ENCODE results near the gene TOP3B. TPM values are rescaled to one million over a fixed set of nuclear protein-coding genes. Genes with fewer than 3 reads are reported as not detected.
"Not testable (repeated sequence)": the region's sequence is repeated elsewhere in the genome, so short reads cannot be mapped to it uniquely, and the experiment has no call there.

Gene TOP3B
- polyA plus RNA-seq, 3 donors = 9.0 to 31.9 (median 9.5) TPM

DNA sequence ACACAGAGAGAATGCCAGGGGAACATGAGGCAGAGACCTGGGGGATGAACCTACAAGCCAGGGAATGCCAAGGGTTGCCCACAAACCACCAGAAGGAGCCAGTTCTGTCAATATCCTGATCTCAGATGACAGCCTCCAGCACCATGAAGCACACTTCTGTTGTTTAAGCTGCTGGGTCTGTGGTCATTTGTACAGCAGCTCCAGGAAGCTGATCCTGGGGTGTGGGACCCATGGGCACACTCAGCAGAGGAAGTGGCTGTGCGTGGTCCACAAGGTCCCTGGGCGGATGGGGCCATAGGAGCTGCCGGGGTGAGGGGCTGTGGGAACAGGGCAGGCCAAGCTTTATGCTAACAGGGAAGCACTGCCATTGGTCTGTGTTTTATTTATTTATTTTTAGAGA, 42.1 kb downstream of the TOP3B start:
- intact Hi-C loops (cut with micrococcal nuclease) = loop anchor here in 1 of 2 donors (5.0 kb wide), 1 partner anchor 83 kb away; no protein-coding TSS in a partner anchor
- Histone ChIP-seq H4K20me1 (ENCODE audit: insufficient read depth, low read length) (peaks cover 2% of the 10 kb centered on the region), H3K4me2 (replicated peaks; ENCODE audit: extremely low read depth, low read length, poor library complexity, severe bottlenecking) (peak overlapping the region; percentile 32), H3K9me3 (replicated peaks in 1 of 2; ENCODE audit: control insufficient read depth in 1 of 2, insufficient read depth in 1 of 2, low read length in 2 of 2) (no peaks in the 10 kb centered on the region), H3K79me2 (ENCODE audit: insufficient read depth, low read length) (peaks cover 60% of the 10 kb centered on the region), H3K4me1 (ENCODE audit: control insufficient read depth in 1 of 2, insufficient read depth in 2 of 2, low read length in 2 of 2) (peaks cover 90 to 94% of the 10 kb centered on the region in 2 donors), H3K27ac (ENCODE audit: low read depth in 1 of 2, low read length in 2 of 2) (peak overlapping the region; percentile 96 to 99), H3K4me3 (replicated peaks in 1 of 3; ENCODE audit: low read depth in 2 of 3, low read length in 3 of 3) (peak overlapping the region in 1 of 3 experiments; percentile 72), H2AFZ (ENCODE audit: insufficient read depth, low read depth, low read length, poor library complexity, severe bottlenecking) (no peak overlapping the region), H3K36me3 (replicated peaks in 1 of 2; ENCODE audit: control insufficient read depth in 1 of 2, insufficient read depth in 2 of 2, low read length in 2 of 2) (peaks cover 27 to 42% of the 10 kb centered on the region in 2 donors), H3K27me3 (ENCODE audit: control insufficient read depth in 2 of 2, insufficient read depth in 2 of 2, low read length in 2 of 2) (no peaks in the 10 kb centered on the region), H3K9ac (ENCODE audit: insufficient read depth, low read length, poor library complexity, severe bottlenecking) (peak overlapping the region; percentile 86)
- H3K27me3 Mint-ChIP-seq (ENCODE audit: low read depth in 3 of 3) = peaks cover 0 to 2% (median 0%) of the 10 kb centered on the region in 3 donors
- H3K27ac Mint-ChIP-seq = peak overlapping the region; percentile 99 to 100 (median 100)
- WGBS (ENCODE audit: insufficient coverage) = 0% methylated on average over 3 of the region's 3 CpGs
- TF ChIP-seq, protein P1, sequence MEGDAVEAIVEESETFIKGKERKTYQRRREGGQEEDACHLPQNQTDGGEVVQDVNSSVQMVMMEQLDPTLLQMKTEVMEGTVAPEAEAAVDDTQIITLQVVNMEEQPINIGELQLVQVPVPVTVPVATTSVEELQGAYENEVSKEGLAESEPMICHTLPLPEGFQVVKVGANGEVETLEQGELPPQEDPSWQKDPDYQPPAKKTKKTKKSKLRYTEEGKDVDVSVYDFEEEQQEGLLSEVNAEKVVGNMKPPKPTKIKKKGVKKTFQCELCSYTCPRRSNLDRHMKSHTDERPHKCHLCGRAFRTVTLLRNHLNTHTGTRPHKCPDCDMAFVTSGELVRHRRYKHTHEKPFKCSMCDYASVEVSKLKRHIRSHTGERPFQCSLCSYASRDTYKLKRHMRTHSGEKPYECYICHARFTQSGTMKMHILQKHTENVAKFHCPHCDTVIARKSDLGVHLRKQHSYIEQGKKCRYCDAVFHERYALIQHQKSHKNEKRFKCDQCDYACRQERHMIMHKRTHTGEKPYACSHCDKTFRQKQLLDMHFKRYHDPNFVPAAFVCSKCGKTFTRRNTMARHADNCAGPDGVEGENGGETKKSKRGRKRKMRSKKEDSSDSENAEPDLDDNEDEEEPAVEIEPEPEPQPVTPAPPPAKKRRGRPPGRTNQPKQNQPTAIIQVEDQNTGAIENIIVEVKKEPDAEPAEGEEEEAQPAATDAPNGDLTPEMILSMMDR (IDR thresholded peaks at IDR 0.05) = no peak
- H3K9me3 Mint-ChIP-seq = peaks cover 0 to 2% (median 0%) of the 10 kb centered on the region in 7 donors
- peak; percentile 63 to 79 (median 70) for DNase-seq
- H3K4me3 Mint-ChIP-seq = peak overlapping the region; percentile 78 to 90
- H3K36me3 Mint-ChIP-seq = peaks cover 44 to 69% of the 10 kb centered on the region in 2 donors
- peaks cover 94% of the 10 kb centered on the region for H3K4me1 Mint-ChIP-seq

DNA sequence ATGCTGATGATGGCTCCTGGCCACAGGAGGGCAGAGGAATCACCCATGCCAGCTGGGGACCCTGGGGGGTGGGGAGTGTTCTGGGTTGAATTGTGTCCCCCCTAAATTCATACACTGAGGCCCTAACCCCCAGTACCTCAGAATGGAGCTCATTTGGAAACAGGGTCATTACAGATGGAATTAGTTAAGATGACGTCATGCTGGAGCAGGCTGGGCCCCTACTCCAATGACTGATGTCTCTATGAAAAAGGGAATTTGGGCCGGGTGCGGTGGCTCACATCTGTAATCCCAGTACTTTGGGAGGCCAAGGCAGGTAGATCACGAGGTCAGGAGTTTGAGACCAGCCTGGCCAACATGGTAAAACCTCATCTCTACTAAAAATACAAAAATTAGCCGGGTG, 42.7 kb downstream of the TOP3B start:
- peak overlapping the region; percentile 86 for H3K9ac ChIP-seq (ENCODE audit: insufficient read depth, low read length, poor library complexity, severe bottlenecking)
- peaks cover 96% of the 10 kb centered on the region for H3K4me1 Mint-ChIP-seq
- peak overlapping the region; percentile 96 to 99 for H3K27ac ChIP-seq (ENCODE audit: low read depth in 1 of 2, low read length in 2 of 2)
- peaks cover 41 to 68% of the 10 kb centered on the region in 2 donors for H3K36me3 Mint-ChIP-seq
- 44% methylated on average over 1 of the region's 5 CpGs for WGBS (ENCODE audit: insufficient coverage)
- H2AFZ ChIP-seq (ENCODE audit: insufficient read depth, low read depth, low read length, poor library complexity, severe bottlenecking); H3K9me3 ChIP-seq (replicated peaks in 1 of 2; ENCODE audit: control insufficient read depth in 1 of 2, insufficient read depth in 1 of 2, low read length in 2 of 2); H3K9me3 Mint-ChIP-seq; H3K27me3 Mint-ChIP-seq (ENCODE audit: low read depth in 3 of 3); H3K27me3 ChIP-seq (ENCODE audit: control insufficient read depth in 2 of 2, insufficient read depth in 2 of 2, low read length in 2 of 2); H4K20me1 ChIP-seq (ENCODE audit: insufficient read depth, low read length): not testable (repeated sequence)
- H3K4me3 ChIP-seq (replicated peaks in 1 of 3; ENCODE audit: low read depth in 2 of 3, low read length in 3 of 3) = peak overlapping the region in 1 of 3 experiments; percentile 72
- H3K4me3 Mint-ChIP-seq = peak overlapping the region; percentile 78 to 90
- peak; percentile 37 to 79 (median 65) for DNase-seq
- peak overlapping the region; percentile 81 for H3K4me2 ChIP-seq (replicated peaks; ENCODE audit: extremely low read depth, low read length, poor library complexity, severe bottlenecking)
- peaks cover 95 to 99% of the 10 kb centered on the region in 2 donors for H3K4me1 ChIP-seq (ENCODE audit: control insufficient read depth in 1 of 2, insufficient read depth in 2 of 2, low read length in 2 of 2)
- H3K79me2 ChIP-seq (ENCODE audit: insufficient read depth, low read length) = peaks cover 60% of the 10 kb centered on the region
- peaks cover 24 to 42% of the 10 kb centered on the region in 2 donors for H3K36me3 ChIP-seq (replicated peaks in 1 of 2; ENCODE audit: control insufficient read depth in 1 of 2, insufficient read depth in 2 of 2, low read length in 2 of 2)
- H3K27ac Mint-ChIP-seq = peak overlapping the region; percentile 99 to 100 (median 100)
- intact Hi-C loops (cut with micrococcal nuclease) = loop anchor here (2.0 to 10.0 kb wide), 6 partner anchors 13 to 285 kb away; partner anchors contain the start of gene PPM1F (in 1 of the 2)
